Stimulated activated CD4-positive, alpha-beta T cell treated with anti-CD3 and anti-CD28 coated beads, Interleukin-12 subunit alpha, Interleukin-12 subunit beta, amount 100 ng/mL, for 4 hours (primary cell): ENCODE data around the gene ENOPH1.
"Not testable (repeated sequence)": the region's sequence is repeated elsewhere in the genome, so short reads cannot be mapped to it uniquely, and the experiment has no call there.

Experiments
- DNase-seq: peaks from one replicate; pipeline ENCODE4 v3.0.0-alpha.2; 2020

ENOPH1 gene

GRCh38 chr4:82430193-82430963 is at the start of gene ENOPH1, which contains the start of gene HNRNPDL:
TSS of gene ENOPH1 (plus strand) at chr4:82430590. CDS start at chr4:82430830, 240 bp downstream.
TSS of gene HNRNPDL (minus strand) at chr4:82430462. CDS start at chr4:82429690, 772 bp downstream.
- peak; percentile 99 for DNase-seq

DNA sequence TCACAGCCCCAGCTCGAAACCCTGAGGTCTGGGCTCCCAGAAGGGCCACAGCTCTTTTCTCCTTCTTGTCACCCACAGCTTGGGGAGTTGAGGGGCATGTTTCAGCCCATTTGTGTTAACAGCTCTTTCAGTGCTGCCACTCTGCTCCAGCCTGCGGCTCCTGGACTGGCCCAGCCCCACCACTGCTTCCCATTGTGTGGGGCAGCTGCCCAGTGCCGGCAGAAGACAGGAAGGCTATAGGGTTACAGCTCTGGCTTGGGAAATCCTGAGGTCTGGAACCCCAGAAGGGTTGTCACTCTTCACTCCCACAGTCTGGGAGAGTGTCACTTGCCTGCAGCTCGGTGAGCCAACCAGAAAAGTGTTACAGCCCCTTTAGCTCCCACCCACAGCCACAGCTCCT is 49.6 kb upstream of the ENOPH1 start:
- no peak for DNase-seq

- no peak for DNase-seq
Observed at GRCh38 chr4:82381235-82381634, 49.2 kb upstream of the ENOPH1 start.

DNA sequence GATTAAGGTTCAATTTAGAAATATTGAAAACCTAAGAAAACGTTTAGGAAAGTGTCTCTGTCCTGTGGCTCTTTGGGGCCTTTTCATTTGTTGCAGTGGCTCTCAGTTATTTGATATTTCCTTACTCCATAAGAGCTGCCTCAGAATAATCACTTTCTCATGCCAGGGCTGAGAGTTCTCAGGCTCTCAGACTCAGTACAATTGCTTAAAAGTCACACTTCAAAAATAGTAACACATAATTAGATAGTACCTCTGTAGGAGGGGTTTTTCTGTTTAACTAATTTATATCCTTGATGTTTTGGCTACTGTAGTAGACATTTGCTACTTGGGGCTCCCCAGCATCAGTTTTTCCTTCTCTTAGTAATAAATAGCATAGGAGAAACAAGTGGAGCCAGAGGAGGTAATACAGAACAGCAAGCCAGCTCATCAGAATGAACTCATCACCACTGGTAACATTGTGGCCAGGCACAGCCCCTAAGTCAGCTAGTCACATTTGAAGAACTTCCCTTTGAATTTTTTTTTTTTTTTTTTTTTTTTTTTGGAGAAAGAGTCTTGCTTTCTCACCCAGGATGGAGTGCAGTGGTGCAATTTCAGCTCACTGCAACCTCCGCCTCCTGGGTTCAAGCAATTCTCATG is 48.6 kb upstream of the ENOPH1 start:
- DNase-seq: no peak

DNA sequence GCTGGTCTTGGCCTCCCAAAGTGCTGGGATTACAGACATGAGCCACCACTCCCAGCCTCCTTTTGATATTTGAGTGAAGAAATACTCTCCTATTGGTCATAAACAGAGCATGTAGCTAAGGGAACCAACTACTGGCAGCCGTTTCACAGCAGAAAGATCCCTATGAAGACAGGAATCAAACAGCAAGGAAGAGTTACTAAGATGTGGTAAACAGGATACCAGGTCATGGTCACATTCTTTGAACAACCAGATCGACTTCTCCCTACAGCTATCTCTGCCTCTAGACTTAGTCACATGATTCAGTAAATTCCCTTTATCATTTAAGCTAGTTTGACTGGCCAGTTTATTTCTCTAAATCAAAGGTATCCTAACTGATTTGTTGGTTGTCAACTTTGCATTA is 47.6 kb upstream of the ENOPH1 start:
- no peak for DNase-seq

DNA sequence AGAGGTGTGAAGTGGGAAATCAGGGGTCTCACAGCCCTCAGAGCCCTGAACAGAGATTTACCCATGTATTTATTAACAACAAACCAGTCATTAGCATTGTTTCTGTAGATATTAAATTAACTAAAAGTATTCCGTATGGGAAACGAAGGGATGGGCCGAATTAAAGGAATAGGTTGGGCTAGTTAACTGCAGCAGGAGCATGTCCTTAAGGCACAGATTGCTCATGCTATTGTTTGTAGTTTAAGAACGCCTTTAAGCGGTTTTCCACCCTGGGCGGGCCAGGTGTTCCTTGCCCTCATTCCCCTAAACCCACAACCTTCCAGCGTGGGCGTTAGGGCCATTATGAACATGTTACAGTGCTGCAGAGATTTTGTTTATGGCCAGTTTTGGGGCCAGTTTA is 44.1 kb upstream of the ENOPH1 start:
- not testable (repeated sequence) for DNase-seq

- no peak for DNase-seq
Observed at GRCh38 chr4:82388405-82388804, 42.0 kb upstream of the ENOPH1 start.

DNA sequence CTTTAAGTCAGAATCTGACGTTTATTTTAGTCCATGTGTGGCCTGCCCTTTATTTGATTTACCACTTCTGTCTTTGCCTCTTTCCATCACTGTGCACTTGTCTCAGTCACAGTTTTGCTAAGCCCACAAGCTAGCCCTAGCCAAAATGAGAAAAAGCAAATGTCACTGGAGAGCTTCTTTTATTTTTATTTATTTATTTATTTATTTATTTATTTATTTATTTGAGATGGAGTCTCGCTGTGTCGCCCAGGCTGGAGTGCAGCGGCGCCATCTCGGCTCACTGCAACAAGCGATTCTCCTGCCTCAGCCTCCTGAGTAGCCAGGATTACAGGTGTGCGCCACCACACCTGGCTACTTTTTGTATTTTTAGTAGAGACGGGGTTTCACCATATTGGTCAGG is 40.3 kb upstream of the ENOPH1 start:
- DNase-seq: not testable (repeated sequence)

- no peak for DNase-seq
Observed at GRCh38 chr4:82394896-82395295, 35.5 kb upstream of the ENOPH1 start.

GRCh38 chr4:82397527-82397926 is 32.9 kb upstream of the ENOPH1 start:
- no peak for DNase-seq

DNA sequence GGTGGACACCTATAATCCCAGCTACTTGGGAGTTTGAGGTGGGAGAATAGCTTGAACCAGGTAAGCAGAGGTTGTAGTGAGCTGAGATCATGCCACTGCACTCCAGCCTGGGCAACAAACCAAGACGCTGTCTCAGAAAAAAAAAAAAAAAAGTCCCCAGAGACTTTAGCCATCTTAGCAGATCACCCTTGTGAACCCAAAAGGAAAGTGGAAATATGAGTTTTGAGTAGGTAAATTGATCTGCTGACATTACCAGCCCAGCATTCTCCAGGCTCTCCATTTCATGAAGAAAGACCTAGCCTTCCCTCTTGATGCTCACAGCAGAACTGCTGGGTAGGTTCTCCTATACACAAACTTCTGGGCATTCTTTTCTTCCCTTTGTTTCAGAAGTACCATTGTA is 32.1 kb upstream of the ENOPH1 start:
- DNase-seq: no peak

- no peak for DNase-seq
Observed at GRCh38 chr4:82401600-82401999, 28.8 kb upstream of the ENOPH1 start.

DNA sequence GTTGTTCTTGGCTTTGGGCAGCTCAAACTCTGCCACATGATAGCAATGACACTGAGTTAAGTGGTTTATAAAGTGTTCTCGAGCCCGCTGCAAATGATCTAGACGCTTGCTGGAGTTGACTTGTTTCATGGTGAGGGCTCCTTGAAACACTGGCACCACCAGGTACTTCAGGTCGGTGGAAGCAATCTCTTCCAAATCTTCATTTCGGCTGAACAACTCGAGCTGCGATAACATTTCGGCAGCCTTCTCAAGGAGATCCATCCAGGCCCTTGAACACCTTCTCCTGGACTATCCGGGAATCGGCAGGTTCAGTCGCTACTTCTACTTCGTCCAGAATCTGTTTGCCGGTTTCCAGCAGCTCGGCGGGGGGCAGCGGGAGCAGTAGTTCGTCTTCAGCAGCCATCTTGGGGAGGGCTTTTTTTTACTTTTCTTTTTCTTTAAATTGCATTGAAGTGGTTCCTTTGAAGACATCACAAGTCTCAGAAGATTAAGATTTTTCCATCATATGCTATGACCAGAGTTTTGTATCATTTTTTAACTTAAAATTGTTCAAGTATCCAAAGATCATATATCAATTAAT is 28.1 kb upstream of the ENOPH1 start:
- no peak for DNase-seq

DNA sequence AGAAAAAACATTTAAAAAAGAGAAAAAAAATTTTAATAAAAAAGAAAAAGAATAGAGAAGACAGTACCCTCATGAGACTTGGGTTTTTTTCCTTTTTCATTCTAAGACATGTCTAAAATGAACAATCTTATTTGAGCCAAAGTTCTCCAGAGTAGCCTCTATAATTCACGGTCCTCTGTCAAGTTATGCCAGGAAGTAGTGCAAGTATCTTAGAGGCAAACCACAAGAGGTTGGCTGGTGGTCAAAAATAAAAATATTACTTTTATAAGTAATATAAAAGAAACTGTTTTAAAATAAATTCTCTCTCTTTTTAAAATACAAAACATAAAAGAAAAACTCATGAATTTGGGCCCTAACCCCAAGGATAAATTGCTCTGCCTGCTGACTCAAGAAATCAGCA is 26.7 kb upstream of the ENOPH1 start:
- no peak for DNase-seq

DNA sequence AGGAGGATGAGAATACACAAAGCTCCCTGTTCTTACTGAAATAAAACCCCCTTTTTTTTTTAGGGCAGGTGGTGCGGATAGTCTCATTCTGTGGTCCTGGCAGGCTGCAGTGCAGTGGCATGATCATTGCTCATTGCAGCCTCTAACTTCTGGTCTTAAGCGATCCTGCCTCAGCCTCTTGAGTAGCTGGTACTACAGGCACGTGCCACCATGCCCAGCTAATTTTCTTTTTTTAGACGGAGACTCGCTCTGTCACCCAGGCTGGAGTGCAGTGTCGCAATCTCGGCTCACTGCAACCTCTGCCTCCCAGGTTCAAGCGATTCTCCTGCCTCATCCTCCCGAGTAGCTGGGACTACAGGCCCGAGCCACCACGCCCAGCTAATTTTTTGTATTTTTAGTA is 15.3 kb upstream of the ENOPH1 start:
- DNase-seq: not testable (repeated sequence)

- no peak for DNase-seq
Observed at GRCh38 chr4:82415922-82416365, 14.4 kb upstream of the ENOPH1 start.

DNA sequence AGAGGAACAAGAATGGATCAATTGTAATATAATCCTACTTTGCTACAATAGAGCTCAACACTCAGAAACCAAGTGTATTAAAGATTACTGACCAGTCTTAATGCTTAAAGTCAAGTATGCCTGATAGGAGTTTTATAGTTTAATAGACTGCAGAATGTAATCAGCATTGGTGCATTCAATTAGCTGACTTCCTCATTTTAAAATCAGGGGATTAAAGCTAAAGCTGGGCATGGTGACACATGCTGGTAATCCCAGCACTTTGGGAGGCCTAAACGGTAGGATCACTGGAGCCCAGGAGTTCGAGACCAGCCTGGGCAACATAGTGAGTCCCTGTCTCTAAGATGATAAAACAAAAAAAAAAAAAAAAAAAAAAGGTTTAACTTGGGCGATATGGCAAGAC is 10.9 kb upstream of the ENOPH1 start:
- no peak for DNase-seq

DNA sequence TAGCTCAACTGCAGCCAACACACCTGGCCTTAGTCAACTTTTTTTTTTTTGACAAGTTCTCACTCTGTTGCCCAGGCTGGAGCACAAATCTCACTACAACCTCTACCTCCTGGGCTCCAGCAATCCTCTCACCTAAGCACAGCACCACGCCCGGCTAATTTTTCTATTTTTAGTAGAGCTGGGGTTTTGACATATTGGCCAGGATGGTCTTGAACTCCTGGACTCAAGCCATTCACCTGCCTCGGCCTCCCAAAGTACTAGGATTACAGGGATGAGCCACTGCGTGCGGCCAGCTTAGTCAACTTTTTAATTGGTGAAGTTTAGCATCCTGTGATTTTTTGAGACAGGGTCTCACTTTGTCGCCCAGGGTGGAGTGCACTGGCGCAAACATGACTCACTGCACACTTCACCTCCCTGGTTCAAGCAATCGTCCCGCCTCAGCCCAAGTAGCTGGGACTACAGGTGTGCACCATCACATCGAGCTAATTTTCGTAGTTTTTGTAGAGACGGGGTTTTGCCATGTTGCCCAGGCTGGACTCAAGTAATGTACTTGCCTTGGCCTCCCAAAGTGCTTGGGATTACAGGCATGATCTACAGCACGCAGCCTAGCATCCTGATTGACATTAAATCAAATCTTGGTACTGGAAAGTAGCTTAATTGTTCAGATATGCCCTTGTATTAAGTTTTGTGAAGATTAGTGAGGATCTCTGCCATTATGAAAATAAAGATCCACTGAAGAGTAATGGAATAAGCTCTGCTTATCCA is 8.4 kb upstream of the ENOPH1 start:
- DNase-seq: no peak

GRCh38 chr4:82422616-82423015 is 7.8 kb upstream of the ENOPH1 start:
- no peak for DNase-seq

GRCh38 chr4:82423245-82424054 is 6.9 kb upstream of the ENOPH1 start:
- DNase-seq: no peak

DNA sequence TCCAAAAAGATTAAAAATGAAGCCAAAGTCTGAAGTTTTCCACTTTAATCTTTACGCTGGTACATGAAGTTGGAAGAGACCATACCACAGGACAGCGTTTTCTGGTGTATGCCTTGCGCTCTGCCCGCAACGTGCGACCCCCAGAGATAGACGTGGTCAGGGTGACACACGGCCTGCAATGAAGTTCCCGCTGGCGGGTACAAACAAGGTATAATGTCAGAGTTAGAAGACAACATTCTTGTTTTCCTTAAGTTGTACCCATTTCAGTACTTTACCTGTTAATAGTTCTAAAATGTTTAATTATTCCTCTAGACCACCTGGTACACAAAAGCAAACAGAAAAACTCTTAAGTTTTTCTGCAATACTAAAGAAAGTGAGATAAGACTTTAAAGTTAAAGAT is 4.9 kb upstream of the ENOPH1 start:
- DNase-seq: no peak

DNA sequence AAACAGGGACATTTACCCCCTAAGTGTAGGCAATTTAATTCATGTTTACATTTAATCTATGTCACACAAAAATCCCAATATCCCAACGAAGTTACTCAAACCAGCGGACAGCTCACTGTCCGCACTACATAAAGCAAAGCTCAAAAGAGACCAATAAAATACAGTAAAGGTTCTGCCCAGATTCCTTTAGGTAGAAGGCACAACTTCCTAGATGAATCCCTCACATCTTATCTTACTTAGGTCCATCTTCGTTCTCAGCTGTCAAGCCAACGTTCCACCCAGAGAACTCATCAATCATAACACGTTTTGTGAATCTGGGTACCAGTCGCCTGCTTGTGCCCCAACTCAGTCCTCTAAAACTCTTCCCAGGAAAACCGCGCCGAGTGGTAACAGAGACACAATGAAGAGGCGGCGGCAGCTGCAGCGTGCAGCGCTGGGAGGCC is 1.8 kb upstream of the ENOPH1 start:
- no peak for DNase-seq
